ENCODE results near the gene PRPF31. TPM values are rescaled to one million over a fixed set of nuclear protein-coding genes. Genes with fewer than 3 reads are reported as not detected.

The PRPF31 gene
- total RNA-seq, 2 donors from 2014 or later, result 39.5 to 65.6 TPM

- H3K36me3 ChIP-seq, result peaks cover 5% of the 10 kb centered on the region
- DNase-seq, result no peak
- intact Hi-C loops (cut with DNase I), result no loop called here
- no peak overlapping the region for H3K27ac ChIP-seq
- no peaks in the 10 kb centered on the region for H3K27me3 ChIP-seq
- no peaks in the 10 kb centered on the region for H3K4me1 ChIP-seq
- H3K4me3 ChIP-seq, result no peak overlapping the region
- no peak overlapping the region for H3K9ac ChIP-seq (ENCODE audit: low read depth in 2 of 2, low read length in 2 of 2)
- TF ChIP-seq CTCF (IDR thresholded peaks at IDR 0.05), result no peak
- H3K9me3 ChIP-seq, result no peaks in the 10 kb centered on the region
These were observed 10.4 kb upstream of the PRPF31 start for GRCh38 chr19:54104998-54105715.

- TF ChIP-seq CTCF (IDR thresholded peaks at IDR 0.05), result no peak
- DNase-seq, result no peak
- intact Hi-C loops (cut with DNase I), result no loop called here
- Histone ChIP-seq H3K9me3 (no peaks in the 10 kb centered on the region), H3K27ac (no peak overlapping the region), H3K27me3 (no peaks in the 10 kb centered on the region), H3K9ac (ENCODE audit: low read depth in 2 of 2, low read length in 2 of 2) (no peak overlapping the region), H3K4me3 (no peak overlapping the region), H3K36me3 (peaks cover 5% of the 10 kb centered on the region), H3K4me1 (no peaks in the 10 kb centered on the region)
These were observed 9.8 kb upstream of the PRPF31 start for GRCh38 chr19:54105796-54106195.

- no peak for TF ChIP-seq CTCF (IDR thresholded peaks at IDR 0.05)
- intact Hi-C loops (cut with DNase I), result no loop called here
- Histone ChIP-seq H3K27ac (no peak overlapping the region), H3K9ac (ENCODE audit: low read depth in 2 of 2, low read length in 2 of 2) (no peak overlapping the region), H3K9me3 (no peaks in the 10 kb centered on the region), H3K36me3 (peaks cover 5% of the 10 kb centered on the region), H3K27me3 (no peaks in the 10 kb centered on the region), H3K4me3 (no peak overlapping the region), H3K4me1 (no peaks in the 10 kb centered on the region)
- DNase-seq, result no peak
These were observed 8.8 kb upstream of the PRPF31 start for GRCh38 chr19:54106716-54107115.

- Histone ChIP-seq H3K27me3 (no peaks in the 10 kb centered on the region), H3K4me1 (no peaks in the 10 kb centered on the region), H3K36me3 (peaks cover 5% of the 10 kb centered on the region), H3K27ac (no peak overlapping the region), H3K4me3 (no peak overlapping the region), H3K9ac (ENCODE audit: low read depth in 2 of 2, low read length in 2 of 2) (no peak overlapping the region), H3K9me3 (no peaks in the 10 kb centered on the region)
- intact Hi-C loops (cut with DNase I), result no loop called here
- TF ChIP-seq CTCF (IDR thresholded peaks at IDR 0.05), result no peak
- no peak for DNase-seq
These were observed 7.6 kb upstream of the PRPF31 start for GRCh38 chr19:54107876-54108490.

- intact Hi-C loops (cut with DNase I), result no loop called here
- Histone ChIP-seq H3K4me3 (no peak overlapping the region), H3K9me3 (no peaks in the 10 kb centered on the region), H3K9ac (ENCODE audit: low read depth in 2 of 2, low read length in 2 of 2) (no peak overlapping the region), H3K27me3 (no peaks in the 10 kb centered on the region), H3K27ac (no peak overlapping the region), H3K36me3 (peaks cover 5% of the 10 kb centered on the region), H3K4me1 (no peaks in the 10 kb centered on the region)
- no peak for DNase-seq
- no peak for TF ChIP-seq CTCF (IDR thresholded peaks at IDR 0.05)
These were observed 7.1 kb upstream of the PRPF31 start for GRCh38 chr19:54108496-54108895.
